Erythroblast (primary cell): ENCODE data around the gene MB21D2.
"Not testable (repeated sequence)": the region's sequence is repeated elsewhere in the genome, so short reads cannot be mapped to it uniquely, and the experiment has no call there.

Experiments used
- DNase-seq, 2 experiments: peaks; one replicate each; lab custom pipeline; 2025; lab: John Stamatoyannopoulos, UW
- GATA1 ChIP-seq: IDR thresholded peaks from 2 replicates; pipeline ENCODE4 v1.6.1; 2011; ENCODE audit warnings: low read depth, mild to moderate bottlenecking, control low read depth, low read length, moderate library complexity
- POLR2A ChIP-seq: IDR thresholded peaks from 2 replicates; pipeline ENCODE4 v1.6.1; 2011; ENCODE audit warnings: mild to moderate bottlenecking, low read length

The MB21D2 gene

DNA sequence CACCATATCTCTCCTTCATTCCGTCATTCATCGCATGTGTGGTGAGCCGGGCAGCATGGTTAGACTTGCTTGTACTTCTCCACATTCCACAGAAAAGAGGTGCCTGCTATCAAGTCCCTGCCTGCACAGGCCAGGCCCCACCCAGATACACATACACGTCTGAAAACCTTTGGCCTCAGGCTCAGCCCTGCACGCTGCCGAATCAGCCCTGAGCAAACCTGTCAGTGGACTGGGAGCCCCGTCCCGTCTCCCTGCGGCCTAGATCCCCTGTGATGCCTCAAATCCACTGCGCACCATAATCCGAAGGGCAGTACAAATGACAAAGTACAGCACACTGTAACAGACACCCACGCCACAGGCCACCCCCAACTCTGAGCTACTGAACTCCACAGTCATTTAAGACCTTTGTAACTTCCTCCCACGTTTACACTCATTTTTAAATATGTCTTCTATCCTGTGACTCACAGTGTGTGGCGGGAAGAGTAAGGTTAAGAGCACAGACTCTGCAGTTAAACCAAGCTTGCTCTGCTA lies 67.1 kb downstream of the MB21D2 start:
- no peak for DNase-seq

DNA sequence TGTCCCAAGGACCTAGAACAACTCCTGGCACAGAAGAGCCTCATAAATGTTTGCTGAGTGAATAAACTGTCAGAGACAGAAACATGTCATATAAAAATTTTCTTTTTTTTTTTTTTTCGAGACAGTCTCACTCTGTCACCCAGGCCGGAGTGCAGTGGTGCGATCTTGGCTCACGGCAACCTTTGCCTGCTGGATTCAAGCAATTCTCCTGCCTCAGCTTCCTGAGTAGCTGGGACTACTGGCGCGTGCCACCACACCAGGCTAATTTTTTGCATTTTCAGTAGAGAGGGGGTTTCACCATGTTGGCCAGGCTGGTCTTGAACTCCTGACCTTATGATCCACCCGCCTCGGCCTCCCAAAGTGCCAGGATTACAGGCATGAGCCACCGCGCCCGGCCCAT lies 67.8 kb downstream of the MB21D2 start:
- not testable (repeated sequence) for DNase-seq

More for the DNA sequence above, 67.1 kb downstream of the MB21D2 start:
- TF ChIP-seq POLR2A (no peak), GATA1 (no peak)

DNA sequence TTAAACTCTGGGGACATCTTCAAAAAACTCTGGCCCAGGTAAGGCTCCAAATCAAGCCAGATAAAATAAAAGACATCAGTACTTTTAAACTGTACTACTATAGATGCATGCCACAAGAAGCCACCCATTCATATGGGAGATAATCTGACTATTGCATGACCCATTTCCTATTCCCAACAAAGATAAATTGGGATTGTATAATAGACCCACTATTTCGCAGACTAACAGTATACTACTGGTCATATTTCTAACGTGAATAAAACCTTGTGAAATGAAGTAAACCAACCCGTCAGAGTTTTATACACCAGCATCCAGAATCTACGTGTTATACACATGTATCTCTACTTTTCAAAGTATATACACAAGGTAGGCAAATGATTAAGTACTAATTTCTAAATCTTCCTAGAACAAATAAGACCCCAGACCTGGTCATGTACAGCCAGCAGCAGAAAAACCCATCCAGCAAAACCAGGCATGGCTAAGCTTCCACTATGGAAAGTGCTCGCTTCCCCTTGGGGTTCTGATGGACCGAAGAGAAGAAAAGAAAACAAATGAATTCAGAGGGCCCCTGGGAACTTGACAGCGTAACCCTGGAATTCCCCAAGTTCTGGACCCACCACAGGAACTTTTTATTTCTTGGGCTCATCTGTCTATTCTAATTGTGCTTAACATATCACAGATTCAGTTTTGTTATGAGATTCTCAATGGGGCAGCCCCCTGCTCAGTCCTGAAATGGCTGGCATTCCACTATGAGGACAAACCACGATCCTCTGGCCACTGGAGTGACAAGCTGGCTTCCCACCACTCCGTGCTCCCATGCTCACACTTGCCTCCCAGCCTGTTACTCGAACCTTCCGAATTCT lies 69.1 kb downstream of the MB21D2 start:
- no peak for DNase-seq
- no peak for TF ChIP-seq POLR2A
- no peak for TF ChIP-seq GATA1

DNA sequence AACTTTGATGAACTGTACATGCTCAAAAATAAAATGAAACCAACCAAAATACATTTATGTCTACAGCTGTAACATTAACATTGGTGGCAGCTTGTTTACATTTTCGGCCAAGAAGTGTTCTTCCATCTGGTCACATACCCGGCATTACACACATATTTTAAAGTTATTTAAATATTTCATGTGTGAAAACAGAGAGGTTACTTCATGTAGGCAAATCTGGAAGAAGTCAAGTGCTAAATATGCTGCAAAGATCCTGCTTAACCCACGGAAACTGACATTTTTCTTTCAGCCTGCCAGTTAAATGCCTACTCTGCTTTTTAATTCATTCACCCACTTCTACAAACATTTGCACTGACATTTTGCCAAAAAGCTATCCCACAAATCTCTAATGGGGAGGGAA lies 69.7 kb downstream of the MB21D2 start:
- TF ChIP-seq GATA1 = no peak
- no peak for TF ChIP-seq POLR2A
- DNase-seq = no peak

DNA sequence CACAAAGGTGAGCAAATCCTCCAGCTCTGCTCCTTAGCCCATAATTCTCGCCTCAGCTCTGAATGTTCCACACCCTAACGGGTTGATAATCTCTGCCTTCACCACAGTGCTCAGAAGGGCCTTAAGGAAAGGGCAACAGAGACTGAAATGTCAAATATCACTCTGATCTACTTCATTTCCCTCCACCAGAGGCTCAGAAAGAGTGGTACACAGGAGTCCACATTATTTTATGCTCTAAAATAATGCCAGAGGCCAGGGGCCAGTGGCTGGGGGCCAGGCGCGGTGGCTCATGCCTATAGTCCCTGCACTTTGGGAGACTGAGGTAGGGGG lies 72.2 kb downstream of the MB21D2 start:
- DNase-seq = no peak
- no peak for TF ChIP-seq POLR2A
- no peak for TF ChIP-seq GATA1

DNA sequence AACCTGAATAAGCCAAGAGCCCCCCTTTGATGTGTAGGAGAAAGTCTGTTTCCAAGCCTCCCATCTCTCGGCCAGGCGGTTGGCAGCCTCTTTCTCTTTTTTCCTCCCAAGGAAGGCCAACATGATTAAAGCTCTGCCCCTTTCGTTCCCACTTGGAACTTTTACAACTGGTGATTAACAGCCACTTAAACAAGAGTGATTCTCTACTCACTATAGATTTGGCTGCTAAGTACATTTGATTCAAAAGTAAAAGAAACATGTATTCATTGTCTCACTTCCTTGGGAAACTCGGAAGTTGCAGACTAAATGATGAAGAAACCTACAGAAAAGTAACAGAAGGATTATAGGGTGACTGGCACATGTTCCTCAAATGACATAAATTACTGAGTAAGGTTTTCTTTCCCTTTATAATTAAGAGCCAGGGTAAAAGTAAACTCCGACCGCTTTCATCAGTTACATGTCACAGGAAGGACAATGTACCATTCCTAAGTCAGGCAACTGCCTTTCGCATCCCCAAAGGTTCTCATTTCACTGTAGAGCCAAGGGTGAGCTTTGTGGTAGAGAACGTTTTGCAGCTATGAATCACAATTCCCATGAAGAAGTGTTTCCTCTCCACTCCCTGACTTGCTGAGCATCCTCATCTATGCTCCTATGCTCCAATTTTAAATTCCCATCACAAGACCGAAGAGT lies 72.7 kb downstream of the MB21D2 start:
- DNase-seq = no peak
- no peak for TF ChIP-seq POLR2A
- no peak for TF ChIP-seq GATA1

DNA sequence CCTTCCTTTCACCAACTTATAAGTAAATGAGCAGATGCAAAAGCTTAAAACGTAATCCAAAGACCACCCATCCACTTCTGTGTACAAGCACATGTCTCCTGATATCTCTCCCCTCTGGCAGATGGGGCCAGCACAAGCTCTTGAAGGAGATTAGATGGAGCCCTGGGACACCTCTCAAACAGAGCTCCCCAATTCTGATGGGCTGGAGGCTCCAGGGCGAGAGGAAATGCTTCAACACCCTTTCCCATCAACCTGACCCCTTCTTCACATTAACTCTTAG lies 73.2 kb downstream of the MB21D2 start:
- no peak for TF ChIP-seq POLR2A
- no peak for TF ChIP-seq GATA1

DNA sequence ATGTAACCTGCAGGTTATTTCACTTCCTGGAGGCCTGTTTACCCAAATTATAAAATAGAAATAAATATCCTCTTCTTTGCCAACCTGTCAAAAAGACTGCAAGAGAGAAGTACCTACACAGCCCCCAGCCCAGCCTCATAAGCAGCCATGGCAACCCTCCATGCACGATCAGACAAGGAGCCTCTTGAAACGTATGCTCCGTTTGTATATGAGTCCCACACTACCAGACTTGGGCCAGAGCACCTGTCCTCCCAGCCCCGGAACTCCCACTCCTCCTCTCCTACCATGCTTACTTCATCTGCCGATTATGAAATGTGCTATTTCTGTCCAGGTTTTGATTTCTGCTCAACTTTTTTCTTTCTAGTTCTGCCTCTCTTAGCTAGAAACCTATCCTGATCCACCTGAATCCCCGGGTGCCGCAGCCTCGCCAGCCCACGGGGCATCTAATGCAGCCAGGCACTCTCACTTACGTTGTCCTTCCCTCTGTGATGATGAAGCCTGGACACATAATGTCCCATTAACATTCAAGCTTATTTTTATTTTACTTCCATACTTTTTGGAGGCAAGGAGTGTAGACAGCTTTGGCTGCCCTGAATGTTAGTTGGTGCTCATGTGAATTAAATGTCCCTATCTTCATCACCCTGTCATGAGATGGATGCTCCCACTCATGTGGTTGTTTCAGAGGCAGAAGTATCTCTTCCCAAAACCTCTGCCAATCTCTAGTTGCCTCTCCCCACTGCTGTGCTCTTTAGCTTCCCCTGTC lies 73.8 kb downstream of the MB21D2 start:
- DNase-seq = no peak
- TF ChIP-seq GATA1 (no peak), POLR2A (no peak)

More for the DNA sequence above, 73.2 kb downstream of the MB21D2 start:
- no peak for DNase-seq

DNA sequence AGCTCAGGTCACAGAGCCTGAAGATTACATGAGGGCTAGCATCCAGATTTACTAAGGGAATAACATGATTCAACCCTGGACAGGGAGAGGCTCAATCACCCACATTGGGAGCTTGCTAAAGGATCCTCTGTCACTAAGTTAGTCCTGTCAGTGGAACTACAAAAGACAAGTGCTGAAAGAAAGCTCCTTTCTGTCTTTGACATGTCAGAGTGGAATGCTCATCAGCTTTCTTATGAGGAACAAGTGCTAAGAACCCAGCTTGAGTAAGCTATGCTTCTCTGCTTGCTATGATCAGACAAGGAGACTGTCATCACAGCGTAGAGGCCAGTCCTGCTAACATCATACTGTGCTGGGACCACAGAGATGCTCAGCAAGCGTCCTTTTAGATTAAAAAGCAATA lies 74.5 kb downstream of the MB21D2 start:
- no peak for TF ChIP-seq POLR2A
- no peak for TF ChIP-seq GATA1

DNA sequence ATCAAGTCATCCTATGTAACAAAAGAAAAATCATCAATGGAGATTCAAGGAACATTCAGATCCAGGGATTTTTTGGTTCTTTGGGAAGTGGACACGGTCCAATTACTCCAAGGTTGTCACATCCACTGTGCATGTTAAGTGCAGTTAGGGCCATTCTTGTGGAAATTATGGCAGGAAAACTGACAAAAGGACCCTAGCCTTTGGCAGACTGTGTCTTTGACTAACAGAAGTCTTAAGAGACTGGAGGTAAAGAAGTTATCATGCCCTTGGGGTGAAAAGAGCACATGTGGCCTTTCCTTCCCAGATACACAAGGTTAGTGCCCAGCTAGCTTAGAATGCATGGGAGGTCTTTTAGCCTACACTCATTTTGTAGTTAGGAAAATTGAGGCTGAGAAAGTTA lies 74.9 kb downstream of the MB21D2 start:
- TF ChIP-seq GATA1 = no peak
- DNase-seq = no peak

More for the DNA sequence above, 74.5 kb downstream of the MB21D2 start:
- DNase-seq = no peak

DNA sequence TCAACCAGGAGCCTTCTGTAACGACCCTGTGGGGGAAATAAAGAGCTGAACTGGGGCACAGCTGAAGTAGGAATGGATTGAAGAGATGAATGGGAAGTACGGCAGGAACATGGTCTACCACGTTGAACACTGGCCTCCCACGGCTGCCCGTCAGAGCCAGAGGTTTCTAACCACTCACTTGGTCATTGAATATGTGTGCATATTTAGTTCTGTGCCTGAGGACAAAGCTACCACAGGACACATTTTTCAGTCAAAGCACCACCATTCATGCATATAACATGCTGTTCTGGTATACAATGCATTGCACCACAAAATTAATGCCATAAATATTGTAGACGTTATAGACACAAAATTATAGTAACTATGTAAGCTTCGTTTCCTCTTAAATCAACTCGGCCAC lies 75.5 kb downstream of the MB21D2 start:
- TF ChIP-seq POLR2A (no peak), GATA1 (no peak)
- no peak for DNase-seq

DNA sequence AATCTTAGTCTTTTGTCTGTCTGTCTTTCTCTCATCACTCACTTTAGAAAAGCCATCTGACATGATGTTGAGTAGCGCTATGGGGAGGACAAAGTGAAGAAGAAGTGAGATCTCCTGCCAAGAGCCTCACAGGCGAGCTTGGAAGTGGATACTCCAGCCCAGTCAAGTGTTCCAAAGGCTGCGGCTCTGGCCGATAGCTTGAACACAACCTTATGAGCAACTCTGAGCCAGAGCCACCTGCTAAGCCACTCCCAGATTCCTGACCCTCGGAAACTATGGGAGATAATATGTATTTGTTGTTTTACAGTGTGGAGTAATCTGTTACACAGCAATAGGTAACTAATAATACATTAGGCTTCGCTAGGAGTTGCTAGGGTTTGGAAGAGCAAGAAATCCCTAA lies 76.2 kb downstream of the MB21D2 start:
- no peak for TF ChIP-seq POLR2A
- no peak for TF ChIP-seq GATA1
- no peak for DNase-seq

DNA sequence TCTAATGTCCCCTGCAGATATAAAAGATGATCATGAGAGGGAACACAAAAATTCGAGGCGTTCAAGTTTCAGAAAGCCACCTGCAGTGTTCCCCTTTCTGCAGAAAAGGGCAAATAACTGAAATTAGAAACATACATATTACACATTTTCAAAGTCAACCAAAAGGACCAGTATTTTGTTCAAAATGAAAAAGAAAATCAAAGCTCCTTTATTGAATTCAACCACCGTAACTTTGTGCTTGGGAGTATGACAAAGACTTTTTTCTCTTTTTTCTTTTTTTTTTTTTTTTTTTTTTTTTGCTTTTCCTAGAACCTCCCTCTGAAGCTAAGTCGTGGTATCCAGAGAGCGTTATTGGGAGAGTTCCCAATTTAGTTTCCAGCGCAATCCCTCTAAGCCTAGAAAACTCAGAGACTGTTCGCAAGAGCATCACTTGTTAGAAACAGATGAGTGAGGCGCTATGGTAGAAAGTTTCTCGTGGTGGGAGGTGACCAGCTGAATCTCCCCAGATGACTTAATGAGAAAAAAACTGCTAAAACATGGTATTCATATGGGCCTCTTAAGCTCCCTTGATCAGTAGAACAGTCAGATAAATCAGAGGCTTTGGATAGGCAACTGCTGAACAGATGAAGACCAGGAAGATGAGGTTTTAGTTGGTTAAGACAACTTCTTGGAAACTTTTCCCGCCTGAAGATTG lies 77.4 kb downstream of the MB21D2 start:
- TF ChIP-seq POLR2A = no peak
- TF ChIP-seq GATA1 = no peak
- DNase-seq = no peak
